ENCODE measurements around the gene PTPN11.

DNA sequence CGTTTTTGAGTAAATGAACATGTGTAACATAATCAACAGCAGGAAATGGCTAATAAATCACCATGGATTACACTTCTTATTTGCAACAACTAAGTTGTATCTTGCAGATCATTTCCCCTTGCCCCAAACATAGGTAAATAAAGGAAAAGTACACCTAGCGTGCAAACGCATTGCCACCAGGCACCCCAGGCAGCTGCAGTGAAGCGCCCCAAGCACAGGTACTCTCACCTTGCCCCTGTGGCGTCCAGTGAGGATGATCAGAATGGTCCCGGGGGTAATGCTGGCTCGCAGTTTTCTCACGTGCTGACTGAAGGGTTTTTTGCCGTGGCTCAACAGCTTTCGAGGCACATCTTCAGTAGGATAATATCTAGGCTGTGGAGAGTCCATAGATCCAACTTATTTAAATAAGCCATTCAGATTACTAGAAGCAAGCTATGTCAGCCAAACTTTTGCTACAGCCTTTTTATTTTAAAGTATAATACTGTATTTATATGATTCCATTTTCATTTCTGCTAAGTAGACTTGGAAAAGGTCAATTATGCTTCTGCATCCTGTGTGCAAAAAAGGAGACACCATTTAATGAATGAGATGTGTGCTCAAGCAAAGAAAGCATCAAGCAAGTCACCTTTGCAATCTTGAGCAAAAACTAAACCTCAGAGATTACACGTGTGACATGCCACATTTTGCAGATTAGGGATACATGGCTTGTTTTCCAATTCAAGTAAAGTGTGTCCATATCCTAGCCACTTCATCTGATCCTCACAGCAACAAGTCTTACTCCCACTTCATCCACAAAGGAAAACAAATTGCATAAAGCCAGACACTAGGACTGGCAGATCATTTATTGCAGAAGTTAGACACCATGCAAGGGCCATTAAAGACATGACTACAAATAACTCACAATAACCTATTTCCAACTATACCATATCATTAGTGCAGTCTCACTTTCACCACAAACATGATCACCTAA, 11.9 kb upstream of the PTPN11 start:
- TF ChIP-seq CTCF (IDR thresholded peaks at IDR 0.05) (no peak), POLR2A (IDR thresholded peaks at IDR 0.05) (no peak)

Measured in lower leg skin (tissue), 3 donors.